CD1c-positive myeloid dendritic cell (primary cell): Measurements from ENCODE around the gene CST11.
"Not testable (repeated sequence)": the region's sequence is repeated elsewhere in the genome, so short reads cannot be mapped to it uniquely, and the experiment has no call there.

Source experiments
- DNase-seq: peaks from one replicate; pipeline ENCODE4 v3.0.0-alpha.2; 2016; ENCODE audit errors: extremely low spot score

CST11 gene, protein sequence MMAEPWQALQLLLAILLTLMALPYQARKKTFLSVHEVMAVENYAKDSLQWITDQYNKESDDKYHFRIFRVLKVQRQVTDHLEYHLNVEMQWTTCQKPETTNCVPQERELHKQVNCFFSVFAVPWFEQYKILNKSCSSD

DNA sequence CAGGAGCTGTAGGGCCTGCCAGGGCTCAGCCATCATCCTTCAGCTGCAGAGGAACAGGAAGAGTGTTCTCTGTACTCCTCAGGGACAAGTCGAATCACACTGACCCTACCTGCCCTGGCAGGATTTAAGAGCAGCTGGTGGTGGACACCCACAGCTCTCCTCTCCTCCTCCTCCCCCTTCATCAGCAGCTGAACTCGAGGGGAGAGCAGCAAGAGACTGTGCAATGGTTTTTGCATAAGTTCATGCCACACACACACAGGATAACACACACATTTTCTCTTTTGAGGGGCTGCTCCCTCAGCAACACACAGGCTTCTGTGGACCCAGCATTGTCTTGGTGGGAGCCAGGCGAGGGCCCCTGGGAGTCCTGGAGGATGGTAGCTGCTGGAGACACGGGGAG, at the start of gene CST11:
Gene CST11 (minus strand): TSS at position 101 of the 400 bp plus-strand sequence. CDS start 65 bp downstream, at position 36.
- no peak for DNase-seq

DNA sequence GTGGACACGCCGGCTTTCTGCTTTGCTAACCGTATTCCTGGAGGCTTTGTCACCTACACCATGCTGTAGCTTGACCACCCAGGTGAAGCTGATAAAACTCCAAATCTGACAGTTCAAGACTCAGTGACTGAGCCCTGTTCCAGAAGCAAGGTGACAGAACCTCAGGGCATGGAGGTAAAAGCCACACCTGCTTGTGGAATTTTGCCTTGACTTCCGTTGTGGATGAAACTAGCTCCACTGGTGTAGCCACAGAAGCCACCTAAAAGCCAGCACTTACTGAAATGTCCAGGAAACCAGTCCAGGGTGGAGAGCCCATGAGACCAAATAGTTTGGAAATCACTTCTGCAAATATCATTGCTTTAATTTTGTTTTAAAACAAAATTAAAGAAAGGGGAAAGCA, 49.2 kb upstream of the CST11 start:
- no peak for DNase-seq

DNA sequence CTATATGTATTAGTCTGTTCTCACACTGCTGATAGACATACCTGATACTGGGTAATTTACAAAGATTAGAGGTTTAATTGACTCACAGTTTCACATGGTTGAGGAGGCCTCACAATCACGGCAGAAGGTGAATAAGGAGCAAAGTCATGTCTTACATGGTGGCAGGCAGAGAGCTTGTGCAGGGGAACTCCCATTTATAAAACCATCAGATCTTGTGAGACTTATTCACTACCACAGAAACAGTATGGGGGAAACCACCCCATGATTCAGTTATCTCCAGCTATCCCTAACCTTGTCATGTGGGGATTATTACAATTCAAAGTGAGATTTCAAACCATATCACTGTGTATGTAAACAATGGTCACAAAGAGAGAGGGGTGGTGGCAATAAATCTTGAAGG, 44.9 kb upstream of the CST11 start:
- no peak for DNase-seq

DNA sequence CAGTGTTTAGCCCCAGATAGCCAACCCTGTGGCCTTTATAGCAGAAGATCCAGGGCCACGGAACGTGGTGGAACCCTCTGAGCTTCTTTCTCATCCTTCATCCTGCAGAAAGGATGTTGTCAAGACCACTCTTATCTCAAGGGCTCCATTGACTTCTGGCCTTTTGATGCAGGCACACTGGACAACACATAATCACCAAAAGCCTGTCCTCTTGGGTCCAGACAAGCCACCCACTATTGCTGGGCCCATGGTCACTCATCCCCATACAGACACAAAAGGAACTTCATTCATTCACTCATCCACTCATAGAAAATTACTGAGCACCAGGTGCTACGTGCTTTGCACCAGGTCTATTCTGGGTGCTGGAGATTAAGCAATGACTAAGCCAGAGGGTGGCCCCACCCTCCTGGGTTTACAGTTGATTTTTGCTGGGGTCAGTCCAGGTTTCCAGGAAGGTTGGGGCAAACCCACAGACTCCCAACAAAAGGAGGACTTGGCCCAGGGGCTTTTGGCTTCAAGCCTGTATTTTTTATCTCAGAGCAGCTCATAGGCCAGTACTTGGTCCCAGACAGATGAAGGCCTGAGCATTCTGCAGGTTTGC, 40.6 kb upstream of the CST11 start:
- DNase-seq = no peak

DNA sequence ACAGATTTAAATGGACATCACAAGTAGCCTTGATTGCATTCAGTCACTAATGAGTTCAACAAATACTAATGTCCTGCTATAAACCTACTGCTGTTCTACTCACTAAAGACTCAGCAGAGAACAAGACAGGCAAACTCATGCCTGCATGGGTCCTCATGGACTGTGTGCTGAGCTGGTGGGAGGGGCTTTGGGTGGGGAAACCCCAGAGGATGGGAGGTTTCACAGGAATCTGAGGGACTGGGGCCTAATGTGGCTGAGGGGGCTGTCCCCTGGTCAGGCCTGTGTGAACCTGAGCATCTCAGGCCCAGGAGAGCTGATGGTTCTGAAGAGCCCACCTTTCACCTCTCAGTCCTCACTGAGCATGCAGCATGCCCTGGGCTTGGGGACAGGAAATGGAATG, 39.6 kb upstream of the CST11 start:
- DNase-seq = no peak

DNA sequence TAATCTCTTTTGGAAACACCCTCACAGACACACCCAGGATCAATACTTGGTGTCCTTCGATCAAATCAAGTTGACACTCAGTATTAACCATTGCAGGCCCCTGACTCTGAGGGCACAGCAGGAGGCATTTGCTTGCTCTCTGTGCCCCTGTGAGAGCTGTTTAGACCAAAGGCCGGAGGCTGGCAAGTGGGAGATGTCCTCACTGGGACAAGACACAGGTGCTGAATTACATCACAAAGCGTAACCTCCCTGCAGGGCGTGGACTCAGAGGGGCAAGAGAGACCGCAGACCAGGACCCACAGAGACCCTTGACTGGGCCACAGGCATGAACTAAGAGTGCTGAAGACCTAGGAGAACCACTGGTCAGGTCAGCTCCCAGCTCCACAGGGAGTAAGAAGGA, 38.1 kb upstream of the CST11 start, which contains the start of gene CST8:
Gene CST8 (plus strand): TSS at position 301 of the 400 bp plus-strand sequence. CDS start 551 bp downstream, outside the sequence.
- DNase-seq = no peak

DNA sequence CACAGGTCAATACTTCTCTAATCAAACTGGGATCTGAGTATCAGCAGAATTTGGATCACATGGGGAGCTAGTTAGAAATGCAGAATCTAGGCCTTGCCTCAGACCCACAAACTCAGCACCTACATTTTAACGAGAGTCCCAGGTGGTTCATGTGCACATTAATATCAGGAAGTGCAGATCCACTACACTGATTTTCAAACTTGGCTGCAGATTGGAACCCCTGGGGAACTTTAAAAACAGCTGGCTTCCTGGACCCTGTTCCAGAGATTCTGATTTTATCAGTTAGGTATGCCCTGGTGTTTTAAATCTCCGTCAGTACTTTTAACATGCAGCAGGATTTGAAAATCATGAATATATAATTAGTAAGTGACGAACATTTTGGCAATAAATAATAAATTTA, 36.3 kb upstream of the CST11 start:
- DNase-seq = no peak

DNA sequence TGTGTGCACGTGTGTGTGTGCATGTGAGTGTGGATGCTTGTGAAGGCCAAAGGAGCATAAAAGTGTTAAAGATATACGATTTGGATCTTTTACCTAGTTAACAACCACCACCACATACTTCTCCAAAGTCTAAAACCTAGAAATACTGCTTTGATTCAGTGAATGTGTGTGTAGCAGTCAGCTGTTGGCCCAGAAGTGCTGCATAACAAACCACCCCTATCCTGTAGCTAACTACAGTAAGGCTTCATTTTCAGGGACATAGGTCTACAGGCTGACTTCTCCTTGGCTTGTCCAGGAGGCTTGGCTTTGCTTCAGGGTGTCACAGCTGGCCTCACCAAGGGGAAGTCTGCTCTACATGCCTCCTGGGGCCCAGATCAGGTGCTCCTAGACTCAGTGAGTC, 35.8 kb upstream of the CST11 start:
- DNase-seq = no peak

DNA sequence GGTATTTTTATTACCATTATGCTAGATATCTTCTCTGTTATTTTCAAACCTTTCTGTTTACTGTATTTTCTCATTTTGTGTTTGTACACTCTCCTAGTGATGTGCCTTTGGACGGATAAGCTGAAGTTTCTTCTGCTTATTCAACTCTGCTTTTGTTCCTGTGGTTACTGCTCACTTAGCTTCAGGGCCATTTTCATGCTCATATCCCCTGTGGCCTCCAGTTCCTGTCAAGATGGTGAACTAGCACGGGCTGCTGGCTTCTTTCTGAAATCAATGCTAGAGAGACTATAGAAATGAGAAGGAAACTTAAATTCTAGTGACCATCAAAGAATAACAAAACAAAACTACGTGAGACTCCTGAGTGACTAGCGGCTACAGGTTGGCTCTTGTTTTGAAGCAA, 31.4 kb upstream of the CST11 start:
- DNase-seq = no peak

DNA sequence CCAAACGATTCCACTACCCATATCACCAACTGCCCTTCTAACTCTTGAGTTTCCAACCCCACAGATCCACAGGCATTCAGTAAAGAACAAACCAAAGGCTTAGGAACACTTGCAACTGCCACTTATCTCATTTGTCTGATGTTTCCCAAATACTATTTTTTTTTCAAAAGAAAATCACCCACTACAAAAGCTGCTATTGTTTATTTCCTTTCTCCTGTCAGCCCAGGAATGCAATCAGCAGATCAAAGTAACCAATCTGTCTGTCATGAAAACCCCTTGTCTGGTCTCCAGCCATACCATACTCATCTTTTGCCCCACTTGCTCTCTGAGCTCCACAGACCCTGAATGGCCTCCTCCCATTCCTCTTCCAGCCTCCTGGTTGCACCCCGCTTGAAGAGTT, 29.5 kb upstream of the CST11 start:
- DNase-seq = no peak

DNA sequence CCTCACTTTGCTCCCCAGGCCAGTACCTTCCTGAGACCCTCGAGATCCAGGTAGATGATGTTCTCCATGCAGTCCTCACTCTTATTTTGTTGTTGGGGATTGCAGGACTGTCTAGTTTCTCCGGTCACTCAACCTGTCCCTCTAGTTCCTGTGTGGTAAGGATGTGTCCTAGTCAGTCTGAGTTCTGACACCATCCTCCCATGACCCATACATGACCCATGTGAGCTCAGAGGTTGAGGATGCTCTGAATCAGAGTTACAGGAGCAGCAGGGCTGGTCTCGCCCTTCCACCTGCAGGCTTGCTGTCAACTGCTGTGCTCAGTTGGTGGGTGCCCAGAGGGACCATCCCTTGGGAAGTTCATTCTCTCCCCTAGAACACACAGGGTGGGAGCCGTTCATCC, 26.4 kb upstream of the CST11 start:
- no peak for DNase-seq

DNA sequence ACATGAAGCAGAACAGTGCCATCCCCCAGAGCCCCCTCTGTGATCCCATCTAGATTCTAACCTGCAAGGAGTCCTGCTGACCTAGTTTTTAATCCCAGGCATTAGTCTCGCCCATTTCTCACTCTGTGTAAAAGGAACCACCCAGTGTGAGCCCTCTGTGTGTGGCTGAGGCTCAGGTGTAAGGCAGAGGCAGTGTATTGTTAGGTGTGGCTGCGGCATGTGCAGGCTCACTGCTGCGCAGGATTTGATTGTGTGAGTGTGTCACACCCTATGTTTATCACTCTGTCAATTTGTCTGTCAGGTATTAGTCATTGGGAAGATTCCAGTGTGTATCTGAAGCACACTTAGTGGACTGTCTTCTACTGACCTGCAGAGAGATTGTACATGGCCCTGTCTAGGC, 24.5 kb upstream of the CST11 start:
- DNase-seq = no peak

DNA sequence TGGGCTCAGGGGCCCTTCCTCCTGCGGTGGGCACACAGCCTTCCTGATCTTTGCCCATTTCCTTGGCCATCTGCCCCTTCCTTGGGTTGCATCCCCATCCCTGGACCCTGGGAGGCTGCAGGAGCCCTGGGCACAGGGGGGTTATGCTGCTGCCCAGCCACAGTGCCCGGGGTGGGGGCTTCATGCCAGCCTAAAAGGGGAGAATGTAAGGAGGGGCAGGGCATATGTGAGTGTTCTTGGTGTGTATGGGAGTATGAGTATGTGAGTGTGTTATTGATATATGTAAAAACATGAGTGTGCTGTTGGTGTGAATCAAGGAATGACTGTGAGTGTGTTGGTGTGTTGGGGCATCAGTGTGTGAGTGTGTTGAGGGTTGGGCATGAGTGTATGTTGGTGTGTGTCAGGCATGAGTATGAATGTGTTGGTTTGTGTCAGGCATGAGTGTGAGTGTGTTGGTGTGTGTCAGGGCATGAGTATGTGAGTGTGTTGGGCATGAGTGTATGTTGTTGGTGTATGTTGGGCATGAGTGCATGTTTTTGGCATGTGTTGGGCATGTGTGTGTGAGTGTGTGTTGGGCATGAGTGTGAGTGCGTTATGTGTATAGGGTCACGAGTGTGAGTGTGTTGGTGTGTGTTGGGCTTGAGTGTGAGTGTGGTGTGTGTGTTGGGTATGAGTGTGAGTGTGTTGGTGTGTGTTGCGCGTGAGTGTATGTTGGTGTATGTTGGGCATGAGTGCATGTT, 23.5 kb upstream of the CST11 start:
- no peak for DNase-seq

DNA sequence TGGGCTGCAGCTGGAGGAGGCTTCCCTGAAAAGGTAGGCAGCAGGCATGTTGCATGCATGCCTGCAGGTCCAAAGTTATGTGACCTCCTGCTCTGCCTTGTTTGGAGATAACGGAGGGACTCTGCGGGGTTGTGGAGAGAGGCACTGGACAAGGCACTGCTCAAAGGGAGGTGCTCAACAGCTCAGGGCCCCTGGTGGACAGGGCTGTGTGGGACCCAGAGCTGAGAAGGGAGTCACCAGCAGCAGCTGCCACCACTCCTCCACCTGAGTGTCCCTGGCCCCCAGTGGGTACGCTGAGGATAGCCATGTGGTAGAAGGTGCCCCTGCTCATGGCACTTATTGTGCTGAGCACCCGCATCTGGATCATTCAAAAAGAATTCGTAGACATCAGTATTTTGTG, 22.7 kb upstream of the CST11 start:
- DNase-seq = no peak

DNA sequence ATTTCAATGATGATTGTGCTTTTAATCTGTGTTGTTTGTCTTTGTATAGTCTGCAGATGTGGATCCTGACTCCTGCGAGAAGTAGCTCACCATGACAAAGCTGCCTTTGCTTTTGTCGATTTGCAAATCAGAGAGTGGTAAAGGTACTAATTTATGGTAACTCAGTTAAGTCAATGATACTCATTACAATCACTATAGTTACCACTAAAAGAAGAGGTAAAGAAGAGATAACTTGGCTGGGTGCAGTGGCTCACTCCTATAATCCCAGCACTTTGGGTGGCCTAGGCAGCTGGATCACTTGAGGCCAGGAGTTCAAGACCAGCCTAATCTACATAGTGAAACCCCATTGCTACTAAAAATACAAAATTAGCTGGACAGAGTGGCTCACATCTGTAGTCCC, 20.6 kb upstream of the CST11 start:
- DNase-seq = not testable (repeated sequence)

DNA sequence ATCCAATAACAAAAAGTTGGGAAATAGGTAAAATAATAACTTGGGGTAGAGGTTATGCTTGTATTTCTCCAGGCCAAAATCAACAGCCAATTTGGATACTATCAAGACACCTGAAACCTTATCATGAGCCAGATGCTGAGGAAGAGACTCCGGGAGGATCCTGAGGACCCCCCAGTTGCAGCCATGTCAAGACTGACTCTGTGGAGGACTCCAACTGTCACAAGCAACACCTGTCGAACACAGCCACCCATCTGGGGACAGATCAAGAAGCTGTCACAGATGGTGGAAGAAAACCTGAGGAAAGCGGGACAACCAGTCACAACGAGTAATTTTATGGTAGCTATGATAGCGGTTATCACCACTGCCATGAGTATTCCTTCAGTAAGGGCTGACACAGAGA, 19.6 kb upstream of the CST11 start:
- DNase-seq = not testable (repeated sequence)

DNA sequence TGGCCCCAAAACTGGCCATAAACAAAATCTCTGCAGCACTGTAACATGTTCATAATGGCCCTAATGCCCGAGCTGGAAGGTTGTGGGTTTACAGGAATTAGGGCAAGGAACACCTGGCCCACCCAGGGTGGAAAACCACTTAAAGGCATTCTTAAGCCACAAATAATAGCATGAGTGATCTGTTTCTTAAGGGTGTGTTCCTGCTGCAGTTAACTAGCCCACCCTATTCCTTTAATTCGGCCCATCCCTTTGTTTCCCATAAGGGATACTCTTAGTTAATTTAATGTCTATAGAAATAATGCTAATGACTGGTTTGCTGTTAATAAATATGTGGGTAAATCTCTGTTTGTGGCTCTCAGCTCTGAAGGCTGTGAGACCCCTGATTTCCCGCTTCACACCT, 14.3 kb upstream of the CST11 start:
- not testable (repeated sequence) for DNase-seq

DNA sequence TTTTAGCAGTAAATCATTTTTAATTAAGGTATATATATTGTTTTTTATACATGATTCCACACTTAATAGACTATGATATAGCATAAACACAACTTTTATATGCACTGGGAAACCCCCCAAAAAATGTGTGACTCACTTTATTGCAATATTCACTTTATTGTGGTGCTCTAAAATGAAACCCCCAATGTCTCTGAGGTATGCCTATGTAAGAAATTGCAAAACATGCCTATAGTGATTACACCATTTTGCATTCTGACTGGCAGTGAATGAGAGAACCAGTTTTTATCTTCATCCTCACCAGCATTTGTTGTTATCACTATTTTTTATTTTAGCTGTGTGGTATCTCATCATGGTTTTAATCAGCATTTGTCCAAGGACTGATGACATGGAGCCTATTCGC, 8.5 kb upstream of the CST11 start:
- DNase-seq = no peak

DNA sequence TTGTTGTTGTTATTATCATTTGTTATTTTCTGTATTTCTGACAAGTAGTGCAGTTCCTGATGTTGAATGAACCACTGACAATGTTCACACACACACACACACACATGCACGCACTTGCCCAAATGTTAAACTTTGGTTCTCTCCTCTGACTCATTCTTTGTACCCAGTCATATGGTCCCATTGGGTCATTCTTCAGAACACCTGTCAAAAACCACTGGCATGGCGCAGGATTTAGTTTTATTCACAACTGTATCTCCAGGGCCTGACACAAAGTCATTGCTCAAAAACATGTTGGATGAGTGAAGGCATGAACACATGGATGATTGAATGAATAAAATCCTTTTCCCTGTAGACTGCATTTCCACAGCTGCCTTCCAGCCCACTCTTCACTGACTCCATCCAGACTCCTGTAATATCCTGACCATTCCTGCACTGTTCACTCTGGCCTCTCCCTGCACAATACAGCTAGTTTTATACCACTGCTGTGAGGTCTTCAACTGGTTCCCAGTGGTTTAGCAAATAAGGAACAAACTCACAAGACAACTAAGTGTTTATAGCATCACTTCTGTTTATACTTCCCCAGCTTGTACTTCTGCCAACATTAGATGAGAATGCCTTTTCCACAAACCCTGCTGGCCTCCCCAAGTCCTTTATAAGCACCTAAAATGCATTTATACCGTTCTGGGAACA, 6.9 kb upstream of the CST11 start:
- DNase-seq = peak; percentile 15

DNA sequence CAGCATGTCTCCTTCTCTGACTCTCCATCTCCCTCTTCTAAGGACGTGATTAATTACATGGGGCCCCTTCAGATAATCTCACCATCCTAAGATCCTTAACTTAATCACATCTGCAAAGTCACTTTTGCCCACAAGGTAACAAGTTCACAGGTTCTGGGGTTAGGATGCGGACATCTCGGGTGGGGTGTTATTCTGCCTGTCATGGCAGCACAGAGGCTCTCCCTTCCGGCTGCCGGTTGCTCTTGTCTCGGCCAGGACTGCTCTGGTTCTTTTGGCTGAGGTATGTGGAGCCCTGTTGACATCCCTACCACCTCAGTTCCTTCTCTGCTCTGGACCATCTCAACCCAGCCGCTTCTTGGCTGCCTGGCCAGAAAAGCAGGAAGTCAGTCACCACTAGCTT, 4.2 kb upstream of the CST11 start:
- DNase-seq = no peak

DNA sequence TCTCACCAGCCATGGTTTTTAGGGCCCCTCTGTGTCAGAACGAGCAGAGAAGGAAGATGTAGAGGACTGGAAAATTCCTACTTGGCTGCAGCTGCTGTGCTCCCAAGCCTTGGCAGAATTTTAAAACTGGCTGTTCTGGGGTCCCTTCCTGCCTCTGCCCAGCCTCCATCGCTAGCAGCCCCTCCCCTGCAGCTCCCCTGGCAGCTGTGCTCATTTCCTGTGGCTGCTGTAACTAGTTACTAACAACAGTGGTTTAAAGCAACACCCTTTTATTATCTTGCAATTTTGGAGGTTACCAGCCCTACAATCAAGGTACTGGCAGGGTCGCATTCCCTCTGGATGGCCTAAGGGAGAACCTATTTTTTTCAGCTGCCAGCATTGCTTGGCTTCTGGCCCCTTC, 3.7 kb upstream of the CST11 start:
- DNase-seq = no peak

DNA sequence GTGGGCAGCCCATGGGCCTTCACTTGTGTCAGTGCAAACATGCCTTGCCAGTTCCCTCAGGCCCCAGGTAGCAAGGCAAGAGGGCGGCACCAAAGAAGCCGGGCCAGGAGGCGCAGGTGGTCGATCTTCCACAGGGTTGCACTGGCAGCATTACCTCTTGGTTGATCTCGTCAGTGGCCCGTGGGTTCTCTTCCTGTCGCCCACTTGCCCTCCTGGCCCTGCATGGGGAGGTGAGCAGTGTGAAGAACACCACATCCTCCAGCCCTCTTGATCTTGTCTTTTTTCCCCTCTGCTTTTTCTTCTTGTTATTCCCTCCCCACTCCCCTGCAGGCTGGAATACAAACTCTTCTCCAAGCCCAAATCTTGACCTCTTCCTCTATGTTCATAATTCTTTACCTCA, 3.0 kb upstream of the CST11 start:
- no peak for DNase-seq

DNA sequence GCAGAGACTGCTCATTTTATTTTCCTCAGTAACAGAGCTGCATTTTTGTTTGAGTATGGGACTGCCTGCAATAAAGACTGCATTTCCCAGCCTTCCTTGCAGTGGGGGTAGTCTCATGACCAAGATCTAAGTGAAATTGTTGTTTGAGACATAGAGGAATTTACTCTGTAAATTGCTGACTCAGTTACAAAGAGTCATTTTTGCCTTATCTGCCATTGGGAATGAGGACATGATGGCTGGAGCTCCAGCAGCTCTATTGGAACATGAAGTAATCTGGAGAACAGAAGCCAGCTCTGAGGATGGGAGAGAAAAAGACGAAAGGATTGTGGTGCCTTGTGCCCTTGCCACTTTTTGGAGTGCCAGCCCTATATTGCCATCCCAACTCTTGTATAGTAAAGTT, 2.1 kb upstream of the CST11 start:
- DNase-seq = no peak
